ENCODE results near the gene ALK.

DNA sequence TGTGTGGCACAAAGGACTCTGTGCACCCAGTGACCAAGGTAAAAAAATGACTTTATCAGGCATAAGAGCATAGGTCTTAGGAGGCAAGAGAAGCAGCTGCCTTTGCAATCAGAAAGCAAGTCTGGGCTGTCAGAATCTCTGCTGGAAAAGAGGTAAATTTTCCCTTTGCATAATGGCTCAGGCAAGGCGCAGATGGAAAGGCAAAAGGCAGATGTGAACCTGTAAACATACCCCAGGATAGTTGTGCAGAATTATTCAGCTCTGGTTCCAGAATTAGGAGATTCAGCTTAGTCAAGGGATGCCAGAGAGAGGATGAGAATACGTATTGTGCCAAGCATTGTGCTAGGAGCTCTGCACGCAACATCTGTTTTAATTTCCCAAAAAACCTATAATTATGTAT lies 547.5 kb downstream of the ALK start:
- TF ChIP-seq TAF1 (IDR thresholded peaks at IDR 0.05; ENCODE audit: borderline replicate concordance, low read depth, low read length) (no peak), EP300 (IDR thresholded peaks at IDR 0.05; ENCODE audit: borderline replicate concordance in 1 of 2, control insufficient read depth in 1 of 2, low read depth in 2 of 2, low read length in 2 of 2) (no peak), EED (IDR thresholded peaks at IDR 0.05; ENCODE audit: low read depth) (no peak), ZNF687 (IDR thresholded peaks at IDR 0.05) (no peak), NR2C1 (IDR thresholded peaks at IDR 0.05) (no peak), ASH2L (IDR thresholded peaks at IDR 0.05; ENCODE audit: borderline replicate concordance, low read depth) (no peak)
- TF ChIP-seq, protein P1, sequence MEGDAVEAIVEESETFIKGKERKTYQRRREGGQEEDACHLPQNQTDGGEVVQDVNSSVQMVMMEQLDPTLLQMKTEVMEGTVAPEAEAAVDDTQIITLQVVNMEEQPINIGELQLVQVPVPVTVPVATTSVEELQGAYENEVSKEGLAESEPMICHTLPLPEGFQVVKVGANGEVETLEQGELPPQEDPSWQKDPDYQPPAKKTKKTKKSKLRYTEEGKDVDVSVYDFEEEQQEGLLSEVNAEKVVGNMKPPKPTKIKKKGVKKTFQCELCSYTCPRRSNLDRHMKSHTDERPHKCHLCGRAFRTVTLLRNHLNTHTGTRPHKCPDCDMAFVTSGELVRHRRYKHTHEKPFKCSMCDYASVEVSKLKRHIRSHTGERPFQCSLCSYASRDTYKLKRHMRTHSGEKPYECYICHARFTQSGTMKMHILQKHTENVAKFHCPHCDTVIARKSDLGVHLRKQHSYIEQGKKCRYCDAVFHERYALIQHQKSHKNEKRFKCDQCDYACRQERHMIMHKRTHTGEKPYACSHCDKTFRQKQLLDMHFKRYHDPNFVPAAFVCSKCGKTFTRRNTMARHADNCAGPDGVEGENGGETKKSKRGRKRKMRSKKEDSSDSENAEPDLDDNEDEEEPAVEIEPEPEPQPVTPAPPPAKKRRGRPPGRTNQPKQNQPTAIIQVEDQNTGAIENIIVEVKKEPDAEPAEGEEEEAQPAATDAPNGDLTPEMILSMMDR (IDR thresholded peaks at IDR 0.05 in 2 of 3, conservative IDR thresholded peaks at IDR 0.05 in 1 of 3; ENCODE audit: control insufficient read depth in 2 of 3, extremely low read depth in 1 of 3, insufficient read depth in 1 of 3, low read depth in 3 of 3, low read length in 3 of 3) = no peak

All from GM12878 (cell line).